Spleen (tissue), 7 donors: ENCODE measurements around the gene MCF2L.

Experiments used
- POLR2A ChIP-seq, 3 donors: fragments of 450-650 bp; IDR thresholded peaks; one replicate each; pipeline ENCODE4 v1.5.1; 2017; ENCODE audit warnings: antibody characterized with exemption in 3 of 3, mild to moderate bottlenecking in 1 of 3
- POLR2AphosphoS5 ChIP-seq, 3 donors: sonication (generic); formaldehyde crosslinking; IDR thresholded peaks; one replicate each; pipeline ENCODE4 v1.5.1; 2017; ENCODE audit warnings: antibody characterized with exemption in 3 of 3
- TF ChIP-seq, protein P1 (sequence below), 11 experiments: fragments of 200-600 bp in 7 of 11; fragments of 450-650 bp in 4 of 11; sonication (generic) in 4 of 11; IDR thresholded peaks in 8 of 11; conservative IDR thresholded peaks in 3 of 11; 1 replicate in 7 of 11; 2 replicates in 4 of 11; pipeline versions ENCODE4 v1.4.0 to v1.8.0; 2016 to 2021; ENCODE audit warnings: antibody characterized with exemption in 11 of 11, inconsistent platforms in 4 of 11, mild to moderate bottlenecking in 1 of 11
- donor health status: DM: no; HTN: no; CAD: no; lungs with moderate emphysema.
- donor health status: DM: no; HTN: no; CAD: no.
- donor health status: DM: no; HTN: no; CAD: no.

DNA sequence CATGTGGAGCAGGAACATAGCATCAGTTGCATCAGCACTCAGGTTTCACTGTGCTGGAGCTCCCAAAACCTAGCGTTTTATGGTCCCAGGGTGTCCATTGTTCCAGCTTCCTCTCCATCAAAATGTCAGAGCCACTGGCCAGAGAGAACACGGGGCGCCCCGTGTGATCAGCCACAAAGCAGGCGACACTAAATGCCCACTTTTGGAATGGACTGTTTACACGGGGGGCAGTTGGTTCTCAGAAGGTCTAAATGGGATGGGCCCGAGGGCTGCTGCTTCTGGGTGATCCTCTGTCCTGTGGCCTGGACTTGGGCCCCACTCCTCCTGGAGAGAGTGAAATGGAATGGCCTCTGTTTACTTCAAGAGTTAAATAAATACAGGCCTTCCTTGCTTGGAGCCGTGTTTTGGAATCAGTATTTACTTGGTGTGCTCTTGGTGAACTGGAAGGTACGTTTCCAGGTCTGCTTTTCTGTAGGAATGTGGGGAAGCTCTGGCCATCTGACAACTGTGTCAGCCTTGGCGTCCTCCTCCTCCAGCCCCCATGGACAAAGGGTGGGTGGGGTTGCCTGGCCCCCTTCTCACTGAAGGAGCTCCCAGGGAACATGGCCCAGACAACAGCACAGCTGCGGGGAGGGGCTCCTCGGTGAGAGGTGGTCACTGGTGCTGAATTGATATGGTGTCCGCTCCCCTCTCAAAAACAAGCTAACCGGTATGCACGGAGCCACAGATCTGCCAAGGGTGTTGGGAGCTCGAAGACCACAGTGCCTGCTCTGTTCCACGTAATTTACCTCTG, 16.1 kb upstream of the MCF2L start:
- TF ChIP-seq POLR2AphosphoS5 (IDR thresholded peaks at IDR 0.05) (no peak), POLR2A (IDR thresholded peaks at IDR 0.05) (no peak)
- TF ChIP-seq, protein P1, sequence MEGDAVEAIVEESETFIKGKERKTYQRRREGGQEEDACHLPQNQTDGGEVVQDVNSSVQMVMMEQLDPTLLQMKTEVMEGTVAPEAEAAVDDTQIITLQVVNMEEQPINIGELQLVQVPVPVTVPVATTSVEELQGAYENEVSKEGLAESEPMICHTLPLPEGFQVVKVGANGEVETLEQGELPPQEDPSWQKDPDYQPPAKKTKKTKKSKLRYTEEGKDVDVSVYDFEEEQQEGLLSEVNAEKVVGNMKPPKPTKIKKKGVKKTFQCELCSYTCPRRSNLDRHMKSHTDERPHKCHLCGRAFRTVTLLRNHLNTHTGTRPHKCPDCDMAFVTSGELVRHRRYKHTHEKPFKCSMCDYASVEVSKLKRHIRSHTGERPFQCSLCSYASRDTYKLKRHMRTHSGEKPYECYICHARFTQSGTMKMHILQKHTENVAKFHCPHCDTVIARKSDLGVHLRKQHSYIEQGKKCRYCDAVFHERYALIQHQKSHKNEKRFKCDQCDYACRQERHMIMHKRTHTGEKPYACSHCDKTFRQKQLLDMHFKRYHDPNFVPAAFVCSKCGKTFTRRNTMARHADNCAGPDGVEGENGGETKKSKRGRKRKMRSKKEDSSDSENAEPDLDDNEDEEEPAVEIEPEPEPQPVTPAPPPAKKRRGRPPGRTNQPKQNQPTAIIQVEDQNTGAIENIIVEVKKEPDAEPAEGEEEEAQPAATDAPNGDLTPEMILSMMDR (IDR thresholded peaks at IDR 0.05 in 8 of 11, conservative IDR thresholded peaks at IDR 0.05 in 3 of 11), result no peak
